Activated naive CD4-positive, alpha-beta T cell treated with anti-CD3 and anti-CD28 coated beads, Interleukin-2, amount 50 U/mL, for 72 hours (primary cell): ENCODE results near the gene TSHZ2. TPM values are rescaled to one million over a fixed set of nuclear protein-coding genes. Genes with fewer than 3 reads are reported as not detected.
"Not testable (repeated sequence)": the region's sequence is repeated elsewhere in the genome, so short reads cannot be mapped to it uniquely, and the experiment has no call there.

Experiments
- ATAC-seq, 2 donors: fragments of 150-1000 bp; cut with Tn5 transposase; 2 replicates each; pipeline ENCODE4 v1.10.0; 2021; ENCODE audit warnings: mild to moderate bottlenecking in 2 of 2, moderate library complexity in 2 of 2
- DNase-seq, 2 donors: peaks; one replicate each; pipeline ENCODE4 v3.0.0; 2021 to 2022; ENCODE audit warnings: low spot score in 2 of 2
- H3K27ac Mint-ChIP-seq, 2 donors: one replicate each; pipeline ENCODE4 v1.8.0; 2022; ENCODE audit warnings: mild to moderate bottlenecking in 2 of 2, mixed read lengths in 2 of 2
- H3K36me3 Mint-ChIP-seq, 2 donors: one replicate each; pipeline ENCODE4 v1.8.0; 2022; ENCODE audit warnings: mixed read lengths in 2 of 2
- H3K9me3 Mint-ChIP-seq, 2 donors: one replicate each; pipeline ENCODE4 v1.8.0; 2022; ENCODE audit warnings: mixed read lengths in 2 of 2
- total RNA-seq, 2 donors: library from RNA; stranded (reverse); gene quantifications; one replicate each; pipeline ENCODE4 v1.2.3, GENCODE V29; 2022

The TSHZ2 gene
- total RNA-seq, 2 donors from 2014 or later, result 31.4 to 91.0 TPM

DNA sequence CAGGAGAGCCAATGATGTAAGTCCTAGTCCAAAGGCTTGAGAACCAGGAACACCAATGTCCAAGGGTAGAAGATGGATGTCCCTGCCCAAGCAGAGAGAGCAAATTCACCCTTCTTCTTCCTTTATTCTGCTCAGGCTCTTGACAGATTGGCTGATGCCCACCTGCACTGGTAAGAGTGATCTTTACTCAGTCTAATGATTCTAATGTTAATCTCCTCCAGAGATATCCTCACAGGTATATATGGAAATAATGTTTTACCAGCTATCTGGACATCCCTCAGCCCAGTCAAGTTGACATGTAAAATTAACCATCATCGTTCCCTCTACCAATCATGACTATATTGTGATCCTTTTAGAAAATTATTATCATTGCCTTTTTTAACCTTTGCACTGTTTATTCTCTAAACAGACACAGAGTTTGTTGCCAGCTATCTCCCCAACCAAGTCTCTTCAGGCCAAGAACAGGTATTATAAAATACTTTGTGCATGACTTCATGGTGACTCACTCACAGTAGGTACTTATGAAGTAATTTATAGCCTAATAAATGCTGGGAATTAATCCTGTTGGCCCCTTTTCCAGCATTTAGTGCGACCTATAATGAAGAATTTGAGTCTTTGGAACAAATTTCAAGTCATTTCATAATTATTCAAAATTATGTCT lies 26.2 kb upstream of the TSHZ2 start:
- Mint-ChIP-seq H3K36me3 (no peaks in the 10 kb centered on the region), H3K27ac (no peak overlapping the region), H3K9me3 (peaks cover 0 to 14% of the 10 kb centered on the region in 2 donors)
- ATAC-seq, result no peak
- DNase-seq, result no peak

DNA sequence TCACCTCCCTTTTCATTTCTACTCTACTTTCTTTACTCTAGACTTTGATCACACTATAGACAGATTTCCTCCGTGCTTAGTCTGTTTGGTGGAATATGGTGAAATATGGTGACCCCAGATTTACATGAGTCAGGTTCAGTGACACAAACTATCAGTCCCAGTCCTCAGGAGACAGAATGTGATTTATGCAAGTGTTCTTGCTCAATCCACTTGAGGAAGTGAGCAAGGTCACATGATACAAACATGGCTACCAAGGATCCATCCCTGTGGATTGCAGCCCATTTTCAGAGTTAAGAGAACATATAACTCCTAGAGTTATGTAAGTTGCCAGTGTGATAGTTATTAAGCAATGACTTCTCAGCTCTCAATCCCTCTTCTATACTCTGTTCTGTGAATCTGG lies 23.7 kb upstream of the TSHZ2 start:
- peaks cover 0 to 10% of the 10 kb centered on the region in 2 donors for H3K9me3 Mint-ChIP-seq
- no peak overlapping the region for H3K27ac Mint-ChIP-seq
- H3K36me3 Mint-ChIP-seq, result no peaks in the 10 kb centered on the region
- DNase-seq, result no peak
- ATAC-seq, result no peak

DNA sequence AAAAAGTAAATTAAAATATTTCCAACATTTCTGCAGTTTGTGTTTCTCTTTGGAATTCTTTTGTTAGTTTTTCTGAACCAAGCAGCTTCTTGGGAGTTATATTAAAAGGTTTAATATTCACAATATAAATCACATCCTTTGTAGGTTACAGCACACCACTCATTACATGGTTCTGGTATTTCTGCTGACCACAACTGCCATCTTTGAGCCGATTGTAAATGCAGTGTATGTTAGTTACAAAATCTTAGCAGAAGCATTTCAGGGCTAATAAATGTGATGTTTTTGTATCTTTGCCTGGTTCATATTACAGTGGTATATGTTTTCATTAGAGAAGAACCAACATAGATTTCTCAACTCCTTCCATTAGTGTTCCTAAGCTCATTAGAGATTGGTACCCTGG lies 19.1 kb upstream of the TSHZ2 start:
- DNase-seq (no peak), ATAC-seq (no peak)
- H3K9me3 Mint-ChIP-seq, result peaks cover 0 to 19% of the 10 kb centered on the region in 2 donors
- H3K27ac Mint-ChIP-seq, result no peak overlapping the region
- no peaks in the 10 kb centered on the region for H3K36me3 Mint-ChIP-seq

DNA sequence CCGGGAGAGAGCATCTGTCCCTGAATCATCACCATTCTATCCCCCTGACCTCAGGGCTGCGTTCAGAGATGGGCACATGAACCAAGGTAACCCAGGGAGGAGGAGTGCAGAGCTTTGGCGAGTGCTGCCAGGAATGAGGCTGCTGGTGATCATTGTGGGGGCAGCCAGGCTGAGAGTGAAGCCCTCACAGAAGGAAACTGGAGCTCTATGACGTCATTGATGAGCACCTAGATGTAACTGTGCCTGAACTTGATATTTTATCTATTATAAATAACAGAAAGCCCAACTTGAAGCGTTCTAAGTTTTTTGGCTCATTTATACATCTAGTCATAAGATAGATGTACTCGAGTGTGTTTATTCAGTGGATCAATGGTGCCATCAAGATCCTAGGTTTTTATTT lies 17.3 kb upstream of the TSHZ2 start:
- Mint-ChIP-seq H3K27ac (no peak overlapping the region), H3K9me3 (peaks cover 0 to 19% of the 10 kb centered on the region in 2 donors), H3K36me3 (no peaks in the 10 kb centered on the region)
- ATAC-seq, result no peak
- no peak for DNase-seq

DNA sequence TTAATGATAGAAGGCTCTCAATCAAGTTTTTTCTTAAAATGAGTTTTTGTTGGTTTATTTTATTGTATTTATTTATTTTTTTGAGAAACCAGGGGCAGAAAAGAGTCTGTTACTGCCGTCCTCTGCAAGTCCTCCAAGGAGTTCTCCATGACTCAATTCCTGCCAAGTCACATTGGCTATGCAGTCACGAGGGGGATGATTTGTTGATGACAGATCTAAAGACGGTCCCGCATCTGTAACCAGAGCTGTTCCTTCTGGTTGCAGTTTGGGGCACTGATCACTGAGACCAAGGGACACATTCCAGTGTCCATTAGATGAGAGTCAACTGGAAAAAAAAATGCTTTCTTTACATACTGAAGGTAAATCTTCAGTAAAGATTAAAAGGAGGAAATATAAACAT lies 13.9 kb upstream of the TSHZ2 start:
- Mint-ChIP-seq H3K9me3 (peaks cover 3 to 14% of the 10 kb centered on the region in 2 donors), H3K27ac (no peak overlapping the region), H3K36me3 (peaks cover 0 to 6% of the 10 kb centered on the region in 2 donors)
- DNase-seq (no peak), ATAC-seq (no peak)

DNA sequence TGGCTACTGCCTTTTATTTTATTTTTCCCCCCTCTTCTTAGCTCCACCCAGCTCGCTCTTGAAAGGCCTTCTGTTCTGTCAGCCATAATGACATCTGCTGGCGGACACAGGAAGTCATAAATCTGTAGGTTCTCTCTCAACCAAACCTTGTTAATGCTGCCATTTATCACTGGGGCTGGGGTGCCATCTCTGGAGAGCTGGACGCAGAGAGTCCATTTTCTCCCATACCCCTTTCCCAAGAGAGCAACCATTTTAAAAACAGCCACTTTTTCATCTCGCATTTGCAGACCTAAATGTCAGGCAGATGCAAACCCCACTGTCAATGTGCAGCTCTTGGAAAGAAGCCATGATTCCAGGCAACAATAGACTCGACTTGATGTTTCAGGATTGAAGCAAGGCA lies 13.0 kb upstream of the TSHZ2 start:
- H3K36me3 Mint-ChIP-seq, result peaks cover 0 to 6% of the 10 kb centered on the region in 2 donors
- H3K9me3 Mint-ChIP-seq, result peaks cover 3 to 13% of the 10 kb centered on the region in 2 donors
- peak overlapping the region in 1 of 2 donors; percentile 15 for H3K27ac Mint-ChIP-seq
- no peak for DNase-seq
- no peak for ATAC-seq

DNA sequence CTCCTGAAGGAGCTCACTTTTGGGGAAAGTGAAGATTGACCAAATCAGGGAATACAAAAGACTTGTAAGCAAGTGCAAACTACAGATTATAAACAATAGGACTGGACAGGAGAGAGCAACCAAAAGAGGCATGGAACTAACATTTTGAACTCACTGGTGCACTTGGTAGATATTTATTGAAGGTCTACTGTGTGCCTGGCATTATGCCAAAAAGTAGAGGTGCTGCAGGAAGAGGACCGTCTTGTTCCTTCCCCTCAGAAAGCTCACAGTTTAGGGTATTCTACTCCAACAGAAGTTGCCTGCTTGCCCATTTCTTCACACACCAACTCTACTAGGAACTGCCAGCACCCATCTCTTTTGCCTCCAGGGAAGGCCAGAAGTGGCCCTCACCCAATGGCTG lies 10.0 kb upstream of the TSHZ2 start:
- ATAC-seq (no peak), DNase-seq (no peak)
- Mint-ChIP-seq H3K27ac (peak overlapping the region in 1 of 2 donors; percentile 51), H3K36me3 (peaks cover 0 to 6% of the 10 kb centered on the region in 2 donors), H3K9me3 (peaks cover 0 to 3% of the 10 kb centered on the region in 2 donors)

DNA sequence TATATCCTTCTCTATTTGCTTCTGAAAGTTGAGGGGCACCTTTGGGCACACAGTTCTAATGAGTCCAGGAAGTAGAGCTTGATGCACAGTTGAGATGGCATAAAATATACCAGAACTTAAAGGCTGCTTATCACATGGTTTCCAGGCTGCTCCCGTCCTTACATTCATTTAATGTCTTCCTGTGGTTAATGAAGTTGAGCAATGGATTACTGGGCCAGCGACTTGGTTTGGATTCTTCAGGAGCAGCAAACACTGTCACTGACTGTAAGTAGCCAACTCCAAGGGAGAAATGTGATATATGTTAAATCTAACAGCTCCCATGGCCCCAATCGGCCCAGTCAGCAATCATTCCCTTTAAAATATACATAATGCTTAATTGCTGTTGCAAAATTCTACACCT lies 9.0 kb upstream of the TSHZ2 start:
- no peak overlapping the region for H3K27ac Mint-ChIP-seq
- no peak for DNase-seq
- H3K9me3 Mint-ChIP-seq, result peaks cover 2 to 3% of the 10 kb centered on the region in 2 donors
- peaks cover 0 to 9% of the 10 kb centered on the region in 2 donors for H3K36me3 Mint-ChIP-seq
- ATAC-seq, result no peak

DNA sequence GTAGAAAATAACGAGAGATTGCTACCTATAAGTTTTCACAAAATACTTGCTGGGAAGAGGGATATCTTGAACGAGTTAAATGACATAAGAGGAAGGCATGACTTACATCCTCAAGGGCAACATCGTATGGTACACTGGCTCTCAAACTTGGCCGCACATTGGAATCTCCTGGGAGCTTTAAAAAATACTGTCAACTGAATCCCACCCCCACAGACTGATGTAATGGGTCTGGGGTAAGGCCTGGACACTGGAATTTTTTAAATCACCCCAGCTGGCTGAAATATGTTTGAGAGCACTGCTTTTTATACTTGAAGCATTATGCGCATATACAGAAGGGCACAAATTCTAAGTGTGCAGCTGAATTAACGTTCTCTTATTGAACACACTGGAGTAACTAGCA lies 8.0 kb upstream of the TSHZ2 start:
- no peak overlapping the region for H3K27ac Mint-ChIP-seq
- ATAC-seq (no peak), DNase-seq (no peak)
- H3K9me3 Mint-ChIP-seq, result peaks cover 3 to 4% of the 10 kb centered on the region in 2 donors
- peaks cover 0 to 11% of the 10 kb centered on the region in 2 donors for H3K36me3 Mint-ChIP-seq

DNA sequence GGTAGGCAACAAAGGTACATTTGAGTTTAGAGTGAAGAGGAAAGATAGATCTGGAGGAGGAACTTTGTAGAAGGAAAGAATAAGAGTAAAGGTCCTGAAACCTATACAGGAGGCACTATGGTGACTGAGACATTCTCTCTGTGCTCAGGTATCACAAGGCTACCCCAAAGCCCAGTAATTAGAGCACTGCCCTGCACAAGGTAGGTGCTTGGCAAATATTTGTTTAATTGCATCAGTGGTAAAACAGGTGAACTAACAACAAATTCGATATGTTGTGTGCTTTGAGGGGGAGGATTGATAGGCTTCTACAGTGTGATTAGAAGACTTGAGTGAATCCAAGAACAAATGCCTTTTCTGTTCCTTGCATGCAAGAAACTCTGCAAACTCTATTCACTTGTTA lies 6.8 kb upstream of the TSHZ2 start:
- H3K36me3 Mint-ChIP-seq, result peaks cover 0 to 11% of the 10 kb centered on the region in 2 donors
- no peak overlapping the region for H3K27ac Mint-ChIP-seq
- no peak for DNase-seq
- peaks cover 3 to 4% of the 10 kb centered on the region in 2 donors for H3K9me3 Mint-ChIP-seq
- ATAC-seq, result no peak

DNA sequence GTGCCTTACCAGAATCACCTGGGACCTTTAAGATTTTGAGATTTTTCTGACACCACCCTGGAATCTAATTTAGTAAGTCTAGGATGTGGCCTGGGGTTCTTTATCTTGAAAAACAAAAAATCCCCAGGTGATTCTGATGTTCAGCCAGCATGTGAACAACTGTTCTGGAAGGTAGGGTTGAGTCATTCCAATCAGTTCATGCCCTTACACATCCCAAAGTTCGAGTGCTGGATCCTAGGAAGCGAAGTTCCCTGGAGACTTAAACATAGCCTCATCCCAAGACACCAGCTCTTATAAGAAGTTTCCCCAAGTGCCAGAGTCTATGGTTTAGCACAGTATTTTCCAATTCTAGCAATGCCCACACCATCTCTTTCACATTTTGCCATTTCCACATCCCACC lies 6.3 kb upstream of the TSHZ2 start:
- H3K36me3 Mint-ChIP-seq, result peaks cover 0 to 11% of the 10 kb centered on the region in 2 donors
- no peak overlapping the region for H3K27ac Mint-ChIP-seq
- no peak for ATAC-seq
- H3K9me3 Mint-ChIP-seq, result peaks cover 3 to 4% of the 10 kb centered on the region in 2 donors
- no peak for DNase-seq

DNA sequence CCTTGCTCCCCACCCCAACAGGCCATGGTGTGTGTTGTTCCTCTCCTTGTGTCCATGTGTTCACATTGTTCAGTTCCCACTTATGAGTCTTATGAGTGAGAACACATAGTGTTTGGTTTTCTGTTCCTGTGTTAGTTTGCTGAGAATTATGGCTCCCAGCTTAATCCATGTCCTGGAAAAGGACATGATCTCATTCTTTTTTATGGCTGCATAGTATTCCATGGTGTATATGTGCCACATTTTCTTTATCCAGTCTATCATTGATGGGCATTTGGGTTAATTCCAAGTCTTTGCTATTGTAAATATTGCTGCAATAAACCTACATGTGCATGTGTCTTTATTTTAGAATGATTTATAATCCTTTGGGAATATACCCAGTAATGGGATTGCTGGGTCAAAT lies 5.6 kb upstream of the TSHZ2 start:
- not testable (repeated sequence) for DNase-seq, ATAC-seq, H3K27ac Mint-ChIP-seq, H3K9me3 Mint-ChIP-seq
- peaks cover 0 to 11% of the 10 kb centered on the region in 2 donors for H3K36me3 Mint-ChIP-seq

DNA sequence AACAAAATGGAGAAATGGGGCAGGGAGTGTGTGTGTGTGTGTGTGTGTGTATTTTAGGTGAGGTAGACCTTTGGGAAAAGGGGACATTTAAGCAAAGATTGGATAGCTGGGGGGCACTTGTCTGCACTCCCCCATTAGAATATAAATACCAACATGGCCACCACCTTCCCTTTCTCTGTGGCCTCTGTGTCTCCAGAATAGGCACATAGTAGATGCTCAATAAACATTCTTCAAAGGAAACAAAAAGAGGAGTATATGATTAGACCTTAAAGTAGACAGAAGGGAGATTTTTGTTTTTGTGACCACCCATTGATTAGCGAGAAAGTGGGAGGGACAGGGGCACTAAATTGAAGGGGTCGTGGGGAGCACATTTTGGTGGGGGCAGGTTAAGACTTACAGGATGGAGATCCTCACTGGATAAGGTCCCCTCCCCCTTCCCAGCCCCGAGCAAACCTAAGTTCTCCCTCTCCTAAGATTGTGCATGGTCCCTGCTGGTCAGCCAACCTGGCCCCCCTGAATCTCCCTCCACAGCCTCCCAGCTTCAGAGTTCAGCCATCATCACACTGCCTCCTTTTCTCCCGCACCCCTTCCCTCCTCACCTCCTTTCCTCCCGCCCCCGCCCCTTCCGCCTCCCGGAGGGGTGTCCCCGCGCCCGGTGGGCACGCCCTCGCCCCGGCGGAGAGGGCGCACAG lies 514 bp upstream of the TSHZ2 start:
- Mint-ChIP-seq H3K27ac (peak overlapping the region; percentile 94 to 95), H3K9me3 (peaks cover 0 to 4% of the 10 kb centered on the region in 2 donors), H3K36me3 (peaks cover 40 to 47% of the 10 kb centered on the region in 2 donors)
- DNase-seq, result peak in 1 of 2 donors; percentile 55
- ATAC-seq, result no peak

DNA sequence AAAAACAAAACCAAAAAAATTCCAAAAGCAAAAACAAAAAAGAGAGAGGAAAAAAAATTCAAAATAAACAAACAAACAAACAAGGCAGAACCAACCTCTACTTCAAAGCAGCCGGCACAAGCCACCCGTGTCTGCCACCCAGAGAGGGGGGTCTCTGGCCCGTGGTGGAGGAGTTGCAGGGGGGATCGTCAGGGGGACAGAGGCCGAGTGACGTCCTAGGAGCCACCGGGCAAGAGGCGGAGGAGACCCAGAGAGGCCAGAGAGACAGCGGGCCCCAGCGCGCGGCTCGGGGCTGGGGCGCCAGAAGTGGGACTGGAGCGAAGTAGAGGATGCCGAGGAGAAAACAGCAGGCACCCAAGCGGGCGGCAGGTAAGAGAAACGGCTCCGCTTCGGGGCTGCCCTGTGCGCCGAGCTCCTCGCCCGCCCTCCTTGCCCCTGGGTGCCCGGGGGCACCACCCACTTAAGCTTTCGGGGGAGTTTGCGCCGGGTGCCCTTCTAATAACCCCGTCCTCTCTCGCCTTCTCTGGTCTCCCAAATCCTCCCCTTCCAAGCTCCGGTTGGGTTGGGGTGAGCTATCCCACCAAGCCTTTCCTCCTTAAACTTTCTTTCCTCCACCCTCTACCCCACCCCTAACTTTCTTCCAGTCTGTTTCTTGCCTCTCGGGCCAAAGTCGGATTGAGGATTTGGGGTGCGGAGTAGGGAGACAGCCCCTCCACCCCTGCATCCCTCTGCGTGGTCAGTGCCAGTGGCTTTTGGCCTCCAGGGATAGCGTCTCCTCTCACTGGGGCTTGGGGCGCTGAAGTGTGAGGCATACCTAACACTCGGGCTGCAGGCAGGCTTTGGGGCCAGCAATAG lies 1.0 kb downstream of the TSHZ2 start:
- ATAC-seq, result peak; percentile 26 to 58
- Mint-ChIP-seq H3K27ac (peak overlapping the region; percentile 94 to 99), H3K36me3 (peaks cover 45 to 57% of the 10 kb centered on the region in 2 donors), H3K9me3 (peaks cover 0 to 1% of the 10 kb centered on the region in 2 donors)
- DNase-seq, result peak; percentile 58 to 63

DNA sequence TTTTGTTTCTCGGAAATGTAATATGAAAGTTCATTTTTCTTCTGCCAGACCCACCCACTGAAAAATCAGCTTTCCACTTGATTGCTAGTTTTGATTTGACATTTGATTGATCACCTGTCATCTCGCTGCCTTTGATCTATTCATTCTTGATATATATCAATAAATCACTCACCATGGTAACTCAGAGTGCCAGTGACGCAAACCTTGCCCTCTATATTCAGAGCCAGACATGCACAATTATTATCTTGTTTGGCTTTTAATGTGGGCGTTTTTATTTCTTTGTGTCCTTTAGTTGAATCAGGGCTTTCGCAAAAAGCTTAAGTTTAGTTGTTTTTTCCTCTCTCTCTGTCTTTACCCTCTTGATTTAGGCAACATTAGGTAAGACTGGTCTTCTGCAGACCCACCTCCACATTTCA lies 2.0 kb downstream of the TSHZ2 start:
- Mint-ChIP-seq H3K36me3 (peaks cover 45 to 60% of the 10 kb centered on the region in 2 donors), H3K9me3 (no peaks in the 10 kb centered on the region), H3K27ac (peak overlapping the region; percentile 94 to 99)
- DNase-seq (peak in 1 of 2 donors; percentile 57), ATAC-seq (peak; percentile 60 to 78)

DNA sequence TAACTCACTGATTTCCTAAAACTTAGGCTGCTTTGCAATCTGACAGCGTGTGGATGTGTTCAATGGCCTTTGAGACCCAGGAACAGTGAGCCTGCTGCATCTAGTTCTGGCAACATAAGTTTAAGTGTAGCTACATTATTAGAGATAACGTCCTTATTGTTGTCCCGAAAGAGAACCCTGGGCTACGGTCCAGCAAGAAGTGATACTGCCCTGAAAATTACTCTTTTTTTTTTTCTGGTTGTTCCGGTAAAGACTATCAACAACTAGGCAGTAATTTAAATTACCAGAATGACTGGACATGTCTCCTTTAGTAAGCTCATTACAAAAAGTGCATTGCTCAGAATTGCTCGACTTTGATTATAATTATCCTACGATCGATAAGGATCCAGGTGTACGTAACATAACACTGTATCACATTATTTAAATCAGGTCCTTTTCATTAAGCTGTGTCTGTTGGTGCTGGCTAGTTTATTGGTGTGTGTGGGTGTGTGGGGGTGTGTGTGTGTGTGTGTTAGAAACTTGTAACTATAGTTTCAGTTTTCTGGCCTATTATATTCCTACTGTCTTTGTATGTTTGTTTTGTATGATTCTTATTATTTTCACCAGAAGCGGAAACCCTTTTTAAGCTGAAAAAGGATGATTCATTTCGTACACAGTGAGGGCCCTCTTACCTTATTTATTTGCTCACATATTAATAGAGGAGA lies 3.0 kb downstream of the TSHZ2 start:
- ATAC-seq (peak; percentile 10 to 47), DNase-seq (peak in 1 of 2 donors; percentile 46)
- H3K9me3 Mint-ChIP-seq, result no peaks in the 10 kb centered on the region
- peaks cover 45 to 67% of the 10 kb centered on the region in 2 donors for H3K36me3 Mint-ChIP-seq
- peak overlapping the region; percentile 94 to 99 for H3K27ac Mint-ChIP-seq
